RPMI8226 (cell line): ENCODE data around the gene KRTAP4-9.
"Not testable (repeated sequence)": the region's sequence is repeated elsewhere in the genome, so short reads cannot be mapped to it uniquely, and the experiment has no call there.

ENCODE experiments used
- DNase-seq: peaks from one replicate; pipeline ENCODE4 v3.0.0-alpha.2; 2015

The KRTAP4-9 gene

DNA sequence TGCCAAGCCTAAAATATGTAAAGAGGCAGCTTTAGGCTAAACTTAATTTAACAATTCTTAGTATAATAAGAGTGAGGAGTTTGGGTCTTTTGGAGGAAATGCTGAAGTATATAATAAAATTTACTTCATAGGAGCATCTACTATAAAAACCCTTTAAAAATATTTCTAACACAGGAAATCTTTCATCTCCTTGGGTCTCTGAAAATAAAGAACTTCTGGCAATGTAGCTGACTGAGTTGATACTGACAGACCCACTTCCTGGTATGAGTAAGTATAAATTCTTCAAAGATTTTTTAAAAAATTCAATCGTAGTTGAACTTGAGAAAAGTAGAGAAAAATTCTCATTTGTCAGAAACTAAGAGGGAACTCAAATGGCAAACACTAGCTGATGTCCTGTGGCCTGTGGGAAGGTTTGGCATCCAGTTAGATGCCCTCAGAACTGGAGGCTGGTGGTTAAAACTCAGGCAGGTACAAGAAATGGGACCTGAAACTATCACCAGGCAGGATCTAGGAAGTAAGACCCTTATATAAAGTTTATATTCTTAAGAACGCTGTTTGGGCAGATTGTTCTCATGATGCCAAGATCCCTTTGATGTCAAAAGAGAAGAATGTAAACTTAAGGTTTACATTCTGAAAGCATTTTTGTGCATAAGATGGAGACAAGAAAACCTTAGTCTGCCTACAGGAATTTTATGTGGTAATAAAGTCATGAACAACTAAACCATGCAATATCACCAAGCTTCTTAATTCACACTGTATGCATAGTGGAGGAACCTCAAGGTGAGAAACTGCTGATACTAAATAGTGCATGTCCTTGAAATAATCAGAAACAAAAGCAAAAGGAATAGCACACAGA lies 28.9 kb downstream of the KRTAP4-9 start:
- no peak for DNase-seq

DNA sequence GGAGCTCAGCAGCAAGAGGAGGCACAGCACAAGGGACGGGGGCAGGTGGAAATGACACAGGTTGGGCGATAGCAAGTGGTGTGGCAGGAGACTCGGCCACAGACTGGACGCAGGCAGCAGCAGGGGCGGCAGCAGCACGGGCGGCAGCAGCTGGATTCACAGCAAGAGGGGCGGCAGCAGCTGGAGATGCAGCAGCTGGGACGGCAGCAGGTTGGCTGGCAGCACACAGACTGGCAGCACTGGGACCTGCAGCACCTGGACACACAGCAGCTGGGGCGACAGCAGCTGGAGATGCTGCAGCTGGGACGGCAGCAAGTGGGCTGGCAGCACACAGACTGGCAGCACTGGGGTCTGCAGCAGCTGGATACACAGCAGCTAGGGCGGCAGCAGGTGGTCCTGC lies 34.7 kb downstream of the KRTAP4-9 start:
- DNase-seq, result not testable (repeated sequence)

DNA sequence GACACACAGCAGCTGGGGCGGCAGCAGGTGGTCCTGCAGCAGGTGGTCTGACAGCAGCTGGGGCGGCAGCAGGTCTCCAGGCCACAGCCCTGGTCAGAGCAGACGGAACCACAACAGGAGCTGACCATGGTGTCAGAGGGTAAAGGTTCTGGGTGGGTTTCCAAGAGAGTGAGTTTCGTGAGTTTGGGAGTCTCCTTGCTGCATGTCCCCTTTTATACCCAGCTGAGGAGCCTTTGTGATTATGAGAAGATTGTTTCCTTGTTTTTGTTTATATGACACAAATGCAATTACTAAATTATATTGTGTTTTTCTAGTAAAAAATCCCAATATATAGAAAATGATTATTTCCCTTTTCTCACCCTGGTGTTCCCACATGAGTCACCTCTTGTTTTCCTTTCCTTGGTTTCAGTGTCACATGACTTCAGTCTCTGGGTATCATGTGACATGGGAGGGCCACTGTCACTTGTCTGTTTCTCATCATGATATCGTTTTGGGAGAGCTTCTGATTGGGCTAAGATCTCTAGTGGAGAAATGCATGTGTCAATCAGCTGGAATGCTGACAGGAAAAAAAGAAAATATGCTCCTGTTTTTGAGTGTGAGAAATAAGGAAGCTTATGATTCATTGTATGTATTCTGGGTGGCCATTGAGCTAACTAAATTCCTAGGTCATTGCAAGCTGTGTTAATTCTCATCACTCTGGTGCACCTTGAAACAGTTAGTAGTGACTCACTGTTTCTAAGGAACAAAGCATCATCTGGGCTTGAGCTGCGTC lies 35.4 kb downstream of the KRTAP4-9 start, which contains the start of gene KRTAP4-6:
Gene KRTAP4-6, minus strand, starts transcription at position 185 of the 772 bp plus-strand sequence. Its CDS starts 57 bp downstream, at position 128.
- DNase-seq, result no peak

DNA sequence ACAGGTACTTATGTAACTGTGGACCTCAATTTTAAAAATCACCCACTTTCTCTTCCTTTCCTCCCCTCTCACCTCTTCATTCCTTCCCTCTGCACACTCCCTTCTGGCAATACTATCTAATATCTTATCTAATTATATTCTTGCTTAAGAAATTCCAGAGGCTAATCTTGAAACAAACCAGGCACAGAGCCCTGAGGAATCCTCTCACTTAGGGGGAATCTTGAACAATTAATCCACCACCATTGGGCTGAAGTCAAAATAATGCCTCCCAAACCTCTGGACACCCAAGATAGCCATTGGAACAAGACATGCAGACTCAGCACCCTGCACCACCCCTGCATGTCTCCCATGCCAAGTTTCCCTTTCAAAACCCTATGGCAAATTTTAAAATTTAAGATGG lies 36.2 kb downstream of the KRTAP4-9 start:
- no peak for DNase-seq

DNA sequence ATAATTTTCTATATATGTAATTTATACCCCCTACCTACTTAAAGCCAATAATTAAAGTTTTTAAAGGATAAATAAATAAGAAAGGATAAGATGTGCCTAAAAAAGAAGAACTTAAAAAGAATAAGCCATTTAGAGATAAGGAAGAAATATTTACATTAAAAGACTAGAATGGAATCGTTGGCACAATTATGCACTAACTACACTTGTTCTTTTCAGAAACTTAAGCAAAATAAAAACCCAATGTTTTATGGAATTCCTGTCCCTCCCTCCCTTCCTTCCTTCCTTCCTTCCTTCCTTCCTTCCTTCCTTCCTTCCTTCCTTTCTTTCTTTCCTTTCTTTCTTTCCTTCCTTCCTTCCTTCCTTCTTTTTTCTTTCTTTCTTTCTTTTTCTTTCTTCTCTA lies 39.7 kb downstream of the KRTAP4-9 start:
- DNase-seq, result no peak

DNA sequence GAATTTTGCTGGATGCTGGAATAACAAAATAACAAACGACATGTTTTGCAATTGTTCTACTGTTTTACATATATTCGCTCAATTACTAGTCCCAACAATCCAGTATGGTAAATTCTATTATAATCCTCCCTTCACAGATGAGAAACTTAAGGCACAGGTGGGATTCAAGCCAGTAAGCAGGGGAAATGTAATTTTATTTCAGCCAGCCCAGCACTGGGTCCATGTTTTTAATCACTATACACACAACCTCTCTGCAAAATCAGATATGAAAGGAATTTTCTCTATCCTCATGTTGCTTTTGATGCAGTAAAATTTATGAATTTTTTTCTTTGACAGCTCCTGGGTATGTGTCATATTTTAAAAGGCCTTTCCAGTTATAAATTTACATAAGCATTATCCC lies 40.1 kb downstream of the KRTAP4-9 start:
- DNase-seq, result no peak

DNA sequence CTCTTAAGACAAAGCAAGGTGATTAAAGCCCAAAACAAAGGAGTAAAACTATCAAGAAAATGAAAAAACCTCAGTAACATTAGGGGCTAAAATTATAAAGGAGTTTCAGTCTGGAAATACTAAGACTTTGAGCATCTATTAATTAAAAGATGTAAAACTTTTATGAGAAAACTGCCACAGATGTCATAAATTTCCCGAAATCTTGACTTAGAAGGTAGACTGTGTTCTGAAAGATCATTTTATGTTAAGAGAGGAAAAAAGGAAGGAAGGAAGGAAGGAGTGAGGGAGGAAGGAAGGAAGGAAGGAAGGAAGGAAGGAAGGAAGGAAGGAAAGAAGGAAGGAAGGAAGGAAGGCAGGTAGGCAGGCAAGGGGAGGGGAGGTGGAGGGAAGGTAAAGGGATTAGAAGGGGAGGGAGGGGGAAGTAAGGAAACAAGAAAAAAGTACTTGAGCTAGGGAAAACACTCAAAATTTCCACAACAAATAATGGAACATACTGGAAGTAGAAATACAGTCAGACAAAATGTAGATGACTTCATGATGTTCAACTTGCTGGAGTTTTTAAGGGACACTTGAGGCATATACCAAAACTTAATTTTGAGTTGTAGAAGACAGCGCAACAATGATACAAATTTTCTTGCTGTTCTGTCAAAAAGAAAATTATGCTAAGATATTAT lies 42.5 kb downstream of the KRTAP4-9 start:
- no peak for DNase-seq

DNA sequence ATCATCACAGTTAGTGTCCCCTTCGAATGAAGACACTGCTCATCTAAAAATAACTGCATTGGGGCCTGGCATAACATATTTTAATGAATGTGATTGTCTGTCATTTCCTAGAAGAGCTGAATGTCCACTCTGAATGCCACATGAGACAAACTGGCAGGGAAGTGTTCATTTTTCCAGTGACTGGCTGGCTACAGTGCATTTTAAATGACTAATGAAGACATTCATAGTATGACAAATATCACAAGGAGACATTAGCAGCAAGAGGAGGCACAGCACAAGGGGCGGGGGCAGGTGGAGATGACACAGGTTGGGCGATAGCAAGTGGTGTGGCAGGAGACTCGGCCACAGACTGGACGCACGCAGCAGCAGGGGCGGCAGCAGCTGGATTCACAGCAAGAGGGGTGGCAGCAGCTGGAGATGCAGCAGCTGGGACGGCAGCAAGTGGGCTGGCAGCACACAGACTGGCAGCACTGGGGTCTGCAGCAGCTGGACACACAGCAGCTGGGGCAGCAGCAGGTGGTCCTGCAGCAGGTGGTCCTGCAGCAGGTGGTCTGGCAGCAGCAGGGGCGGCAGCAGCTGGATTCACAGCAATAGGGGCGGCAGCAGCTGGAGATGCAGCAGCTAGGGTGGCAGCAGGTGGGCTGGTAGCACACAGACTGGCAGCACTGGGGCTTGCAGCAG lies 43.9 kb downstream of the KRTAP4-9 start:
- DNase-seq, result not testable (repeated sequence)

DNA sequence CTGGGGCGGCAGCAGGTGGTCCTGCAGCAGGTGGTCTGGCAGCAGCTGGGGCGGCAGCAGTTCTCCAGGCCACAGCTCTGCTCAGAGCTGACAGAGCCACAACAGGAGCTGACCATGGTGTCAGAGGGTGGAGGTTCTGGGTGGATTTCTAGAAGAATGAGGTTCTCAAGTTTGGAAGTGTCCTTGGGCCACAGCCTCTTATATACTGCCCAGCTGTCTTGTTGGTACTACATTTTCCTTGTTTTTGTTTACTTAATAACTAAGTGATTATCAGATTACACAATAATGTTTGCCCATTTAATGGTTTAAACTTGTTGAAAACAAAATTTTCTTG lies 44.4 kb downstream of the KRTAP4-9 start, which contains the start of gene KRTAP4-5:
Gene KRTAP4-5, minus strand, starts transcription at position 174 of the 334 bp plus-strand sequence. Its CDS starts 58 bp downstream, at position 116.
- no peak for DNase-seq

DNA sequence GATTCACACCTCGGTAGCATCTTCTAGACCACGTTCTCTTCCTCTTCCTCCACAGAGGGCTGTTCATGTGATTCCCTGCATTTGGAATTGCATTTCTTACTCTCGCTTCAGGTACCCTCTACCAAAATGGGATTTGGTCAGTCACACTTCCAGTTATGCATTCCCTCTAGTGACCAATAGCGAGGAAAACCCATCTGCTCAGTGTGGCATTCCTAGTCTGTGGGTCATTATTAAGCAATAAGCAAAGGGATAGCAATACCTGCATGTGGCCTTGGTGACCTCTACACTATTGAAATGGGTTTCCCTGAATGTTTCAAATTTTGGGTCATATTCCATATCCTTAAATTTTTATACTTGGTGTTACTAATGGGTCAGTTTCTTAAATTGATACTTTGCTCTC lies 44.8 kb downstream of the KRTAP4-9 start:
- DNase-seq, result no peak

DNA sequence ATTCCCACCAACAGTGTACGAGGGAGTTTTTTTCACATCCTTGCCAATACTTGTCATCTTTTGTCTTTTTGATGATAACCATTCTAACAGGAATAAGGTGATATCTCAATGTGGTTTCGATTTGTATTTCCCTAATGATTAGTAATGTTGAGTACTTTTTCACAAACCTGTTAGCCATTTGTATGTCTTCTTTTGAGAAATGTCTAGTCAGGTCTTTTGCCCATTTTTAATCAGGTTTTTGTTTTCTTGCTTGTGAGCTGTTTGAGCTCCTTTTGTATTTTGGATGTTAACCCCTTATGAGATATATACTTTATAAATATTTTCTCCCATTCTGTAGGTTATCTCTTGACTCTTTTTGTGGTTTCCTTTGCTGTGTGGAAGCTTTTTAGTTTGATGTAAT lies 46.3 kb downstream of the KRTAP4-9 start:
- no peak for DNase-seq

DNA sequence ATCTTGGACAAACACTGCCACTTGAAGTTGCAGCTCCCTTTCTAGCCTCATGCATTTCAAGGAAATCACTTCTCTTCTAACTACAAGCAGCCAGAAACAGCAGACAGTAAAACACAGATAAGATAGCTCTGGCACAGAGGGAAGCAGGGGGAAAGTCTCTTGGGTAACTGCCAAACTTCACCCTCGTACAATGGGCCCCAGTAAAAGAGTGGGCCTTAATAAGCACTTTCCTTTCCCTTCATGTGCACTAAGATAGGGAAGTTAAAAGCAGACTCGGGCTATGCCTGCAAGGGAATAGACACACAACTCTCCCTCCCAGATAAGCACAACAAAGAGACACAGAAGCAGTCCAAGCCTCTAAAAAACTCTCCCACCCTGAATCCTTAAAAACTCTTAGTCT lies 48.7 kb downstream of the KRTAP4-9 start:
- DNase-seq, result peak; percentile 38
